H1 (cell line): ENCODE results near the gene LSM14B. TPM values are rescaled to one million over a fixed set of nuclear protein-coding genes. Genes with fewer than 3 reads are reported as not detected.
A peak's percentile ranks its signal among the peaks of the same experiment; 100 is the strongest.

Experiments
- CTCF ChIA-PET: fragments of 300-600 bp; sonication (Branson Sonifier 250); formaldehyde crosslinking; loops from one replicate; lab custom pipeline; 2021; ENCODE audit not compliant: partially characterized antibody; lab: Charles Lee
- POLR2A ChIA-PET: fragments of 300-600 bp; sonication (Branson Sonifier 250); formaldehyde crosslinking; loops from one replicate; lab custom pipeline; 2021; ENCODE audit warnings: inconsistent platforms; ENCODE audit not compliant: partially characterized antibody; lab: Charles Lee
- DNase-seq, 2 experiments: peaks; one replicate each; pipeline versions ENCODE4 v3.0.0 to v3.0.0-alpha.2; 2010 to 2022; ENCODE audit warnings: low spot score in 2 of 2, low read depth in 1 of 2, mixed read lengths in 1 of 2
- FAIRE-seq: peaks from 2 replicates; lab custom pipeline; 2011; peaks lifted over from hg19 to GRCh38; lab: Jason Lieb, UNC
- H2AFZ ChIP-seq: 2 replicates; pipeline ENCODE4 v1.8.1; 2012; ENCODE audit warnings: low read length, inconsistent platforms
- H2AK5ac ChIP-seq: 2 replicates; pipeline ENCODE4 v1.6.1; 2013; ENCODE audit warnings: low read depth, low read length
- H2BK120ac ChIP-seq: replicated peaks from 2 replicates; pipeline ENCODE3; 2013; ENCODE audit warnings: low read depth, low read length, inconsistent platforms
- H2BK12ac ChIP-seq: 2 replicates; pipeline ENCODE4 v1.6.1; 2013; ENCODE audit warnings: low read depth, low read length
- H2BK15ac ChIP-seq: 2 replicates; pipeline ENCODE4 v1.6.1; 2013; ENCODE audit warnings: low read length
- H2BK20ac ChIP-seq: 2 replicates; pipeline ENCODE4 v1.6.1; 2013; ENCODE audit warnings: low read length
- H2BK5ac ChIP-seq: 2 replicates; pipeline ENCODE4 v1.6.1; 2013; ENCODE audit warnings: low read depth, low read length
- H3K14ac ChIP-seq: 2 replicates; pipeline ENCODE4 v1.6.1; 2013; ENCODE audit warnings: inconsistent platforms; ENCODE audit not compliant: insufficient read length
- H3K18ac ChIP-seq: 2 replicates; pipeline ENCODE4 v1.6.1; 2013; ENCODE audit warnings: low read length; ENCODE audit errors: extremely low read depth
- H3K23ac ChIP-seq: 2 replicates; pipeline ENCODE4 v1.6.1; 2013; ENCODE audit warnings: inconsistent platforms; ENCODE audit not compliant: insufficient read length
- H3K23me2 ChIP-seq: 2 replicates; pipeline ENCODE4 v1.6.1; 2013; ENCODE audit warnings: low read depth, low read length
- H3K27ac ChIP-seq: 2 replicates; pipeline ENCODE4 v1.6.1; 2011; ENCODE audit warnings: low read depth, low read length, inconsistent platforms
- H3K27me3 ChIP-seq, 4 experiments: replicated peaks in 1 of 4; 1 replicate in 1 of 4; 2 replicates in 3 of 4; pipeline versions ENCODE4 v1.6.1 to v1.8.1; 2011 to 2013; ENCODE audit warnings: low read length in 3 of 4, mild to moderate bottlenecking in 3 of 4, inconsistent platforms in 2 of 4, mixed read lengths in 2 of 4, moderate library complexity in 1 of 4; ENCODE audit not compliant: control insufficient read depth in 3 of 4, insufficient read depth in 3 of 4; ENCODE audit errors: extremely low read depth in 1 of 4
- H3K36me3 ChIP-seq, 4 experiments: 2 replicates each; pipeline versions ENCODE4 v1.6.1 to v1.8.1; 2011 to 2013; ENCODE audit warnings: mild to moderate bottlenecking in 4 of 4, low read length in 3 of 4, moderate library complexity in 2 of 4, control low read depth in 1 of 4, inconsistent platforms in 1 of 4; ENCODE audit not compliant: insufficient read depth in 4 of 4, control insufficient read depth in 2 of 4
- H3K4ac ChIP-seq: replicated peaks from 2 replicates; pipeline ENCODE3; 2013; ENCODE audit warnings: low read length, low read depth, mixed read lengths, inconsistent platforms; ENCODE audit not compliant: insufficient read length
- H3K4me1 ChIP-seq, 4 experiments: replicated peaks in 1 of 4; 1 replicate in 1 of 4; 2 replicates in 3 of 4; pipeline versions ENCODE4 v1.6.1 to v1.8.1; 2011 to 2013; ENCODE audit warnings: low read length in 3 of 4, inconsistent platforms in 2 of 4, mixed read lengths in 1 of 4; ENCODE audit not compliant: insufficient read depth in 4 of 4, control insufficient read depth in 3 of 4
- H3K4me2 ChIP-seq, 2 experiments: 2 replicates each; pipeline versions ENCODE4 v1.6.1 to v1.8.1; 2011 to 2013; ENCODE audit warnings: low read depth in 2 of 2, low read length in 2 of 2, control low read depth in 1 of 2, inconsistent platforms in 1 of 2, mild to moderate bottlenecking in 1 of 2; ENCODE audit not compliant: insufficient read depth in 1 of 2
- H3K4me3 ChIP-seq, 4 experiments: fragments of 200-600, 300-600 bp in 1 of 4; sonication (generic), shearing (Covaris generic), sonication (Bioruptor Twin) in 1 of 4; 2 replicates each; pipeline versions ENCODE4 v1.5.1 to v1.8.1; 2011 to 2016; ENCODE audit warnings: low read length in 4 of 4, low read depth in 3 of 4, control low read depth in 2 of 4, inconsistent platforms in 2 of 4, mild to moderate bottlenecking in 2 of 4, mixed read lengths in 1 of 4, moderate library complexity in 1 of 4; ENCODE audit not compliant: insufficient read depth in 2 of 4; ENCODE audit errors: extremely low read depth in 1 of 4
- H3K56ac ChIP-seq: replicated peaks from 2 replicates; pipeline ENCODE3; 2013; ENCODE audit warnings: low read depth, mild to moderate bottlenecking, mixed read lengths, low read length, inconsistent platforms; ENCODE audit not compliant: insufficient read length
- H3K79me1 ChIP-seq: 2 replicates; pipeline ENCODE4 v1.6.1; 2013; ENCODE audit warnings: low read depth, low read length, control low read depth
- H3K79me2 ChIP-seq, 2 experiments: 2 replicates each; pipeline versions ENCODE4 v1.6.1 to v1.8.1; 2012 to 2013; ENCODE audit warnings: low read length in 2 of 2, mild to moderate bottlenecking in 2 of 2, inconsistent platforms in 1 of 2; ENCODE audit not compliant: insufficient read depth in 2 of 2, control insufficient read depth in 1 of 2
- H3K9ac ChIP-seq, 4 experiments: replicated peaks in 1 of 4; 1 replicate in 1 of 4; 2 replicates in 3 of 4; pipeline versions ENCODE4 v1.6.1 to v1.8.1; 2011 to 2013; ENCODE audit warnings: low read depth in 3 of 4, low read length in 3 of 4, control low read depth in 2 of 4, mild to moderate bottlenecking in 2 of 4, moderate library complexity in 2 of 4, inconsistent platforms in 1 of 4; ENCODE audit errors: extremely low read depth in 1 of 4
- H3K9me3 ChIP-seq, 2 experiments: 2 replicates each; pipeline versions ENCODE4 v1.6.1 to v1.8.1; 2012 to 2013; ENCODE audit warnings: mild to moderate bottlenecking in 2 of 2, moderate library complexity in 2 of 2, control low read depth in 1 of 2, inconsistent platforms in 1 of 2, low read depth in 1 of 2, low read length in 1 of 2, mixed read lengths in 1 of 2; ENCODE audit not compliant: insufficient read depth in 2 of 2
- H4K20me1 ChIP-seq, 2 experiments: replicated peaks in 1 of 2; 2 replicates each; pipeline versions ENCODE3 to v1.8.1; 2011 to 2013; ENCODE audit warnings: inconsistent platforms in 2 of 2, low read length in 2 of 2, mild to moderate bottlenecking in 1 of 2; ENCODE audit not compliant: insufficient read depth in 2 of 2, control insufficient read depth in 1 of 2
- H4K5ac ChIP-seq: 2 replicates; pipeline ENCODE4 v1.6.1; 2013; ENCODE audit warnings: low read length, low read depth, mixed read lengths, inconsistent platforms; ENCODE audit not compliant: insufficient read length
- H4K8ac ChIP-seq: 2 replicates; pipeline ENCODE4 v1.8.0; 2013; ENCODE audit warnings: mild to moderate bottlenecking, moderate library complexity, low read length, inconsistent platforms; ENCODE audit not compliant: insufficient read depth; ENCODE audit errors: extremely low read depth
- H4K91ac ChIP-seq: replicated peaks from 2 replicates; pipeline ENCODE3; 2013; ENCODE audit warnings: low read length, mixed read lengths, inconsistent platforms; ENCODE audit not compliant: insufficient read length
- MAX ChIP-seq: IDR thresholded peaks from 2 replicates; pipeline ENCODE4 v1.6.1; 2012; ENCODE audit warnings: inconsistent platforms
- POU5F1 ChIP-seq: IDR thresholded peaks from 2 replicates; pipeline ENCODE4 v1.6.1; 2011; ENCODE audit warnings: low read depth, mild to moderate bottlenecking, low read length, moderate library complexity
- RNF2 ChIP-seq: fragments of 200-900, 300-1000 bp; sonication (generic); IDR thresholded peaks from 2 replicates; pipeline ENCODE4 v1.7.1; 2016; ENCODE audit warnings: borderline replicate concordance, low read depth, mild to moderate bottlenecking, antibody characterized with exemption, low read length; ENCODE audit not compliant: poor library complexity, severe bottlenecking; ENCODE audit errors: missing control alignments
- SUZ12 ChIP-seq: fragments of 200-600 bp; sonication (generic); IDR thresholded peaks from 2 replicates; pipeline ENCODE4 v1.6.1; 2012; ENCODE audit warnings: mild to moderate bottlenecking, inconsistent platforms, low read length, moderate library complexity, mixed read lengths
- TAF1 ChIP-seq: IDR thresholded peaks from 2 replicates; pipeline ENCODE4 v1.6.1; 2011; ENCODE audit warnings: mild to moderate bottlenecking, low read depth, low read length
- USF2 ChIP-seq: IDR thresholded peaks from 2 replicates; pipeline ENCODE4 v1.6.1; 2011; ENCODE audit warnings: low read length, improper control_type of control experiment
- WGBS, 2 experiments: shearing (Covaris generic) in 1 of 2; methylation state at CpG; one replicate each; pipeline versions ENCODE4 v1.1.6 to v1.1.7; 2013 to 2015; ENCODE audit warnings: low lambda C conversion rate in 2 of 2, mixed read lengths in 2 of 2, inconsistent platforms in 1 of 2, low coverage in 1 of 2, missing lambda C conversion rate in 1 of 2; ENCODE audit not compliant: insufficient replicate concordance in 2 of 2, insufficient coverage in 1 of 2, insufficient read length in 1 of 2; ENCODE audit errors: extremely low coverage in 1 of 2, missing lambda C conversion rate in 1 of 2; 5-methylcytosine and 5-hydroxymethylcytosine counted together
- polyA plus RNA-seq, 7 experiments: library from polyadenylated mRNA; depleted of rRNA in 3 of 7; stranded (reverse) in 5 of 7; unstranded in 2 of 7; fragments of >200 nt in 5 of 7; fragments of 200-250 nt in 2 of 7; gene quantifications; 1 replicate in 5 of 7; 2 replicates in 1 of 7; 4 replicates in 1 of 7; pipeline versions ENCODE4 v1.2.1 to v1.2.3, GENCODE V29; 2011 to 2013; ENCODE audit warnings: missing spikeins in 2 of 7, mixed read lengths in 2 of 7
- total RNA-seq: library from RNA; stranded (reverse); fragmentation: NEBNext Ultra II Directional; extraction: Animal tissue kit (Norgen Biotek cat#: 25700); gene quantifications from 2 replicates; pipeline ENCODE4 v1.2.1, GENCODE V29; 2021
- TF ChIP-seq, protein P1 (sequence below), 3 experiments: IDR thresholded peaks; 1 replicate in 2 of 3; 2 replicates in 1 of 3; pipeline versions ENCODE4 v1.5.1 to v1.6.1; 2011; ENCODE audit warnings: low read length in 3 of 3, mild to moderate bottlenecking in 3 of 3, inconsistent platforms in 2 of 3, low read depth in 1 of 3, moderate library complexity in 1 of 3; ENCODE audit not compliant: insufficient read depth in 1 of 3; ENCODE audit errors: control extremely low read depth in 1 of 3

LSM14B gene
- total and polyA plus RNA-seq, 2 of the 8 experiments (the other 6 are each of a cell fraction or from before 2014, with no cell fraction given): 58.3 to 65.6 TPM

- Histone ChIP-seq H2BK20ac (no peak overlapping the region), H3K14ac (no peak overlapping the region), H3K23ac (no peak overlapping the region), H4K91ac (no peak overlapping the region), H3K79me2 (no peaks in the 10 kb centered on the region), H3K4me1 (no peaks in the 10 kb centered on the region; a peak in 1 of 7 replicates), H3K56ac (no peak overlapping the region), H3K9me3 (peaks cover 7 to 22% of the 10 kb centered on the region in 2 experiments), H2AK5ac (no peak overlapping the region), H4K20me1 (no peaks in the 10 kb centered on the region), H3K4me2 (no peak overlapping the region), H3K27me3 (peaks cover 0 to 3% (median under 1%) of the 10 kb centered on the region in 4 experiments; a peak in 2 of 7 replicates), H4K5ac (no peak overlapping the region), H3K9ac (no peak overlapping the region), H2BK12ac (no peak overlapping the region), H4K8ac (0 out of 2 replicates have a peak overlapping the region, but pooled peaks have one; percentile 14), H2BK120ac (no peak overlapping the region), H3K36me3 (no peaks in the 10 kb centered on the region), H3K18ac (no peak overlapping the region), H2BK15ac (no peak overlapping the region), H3K4me3 (no peak overlapping the region), H3K23me2 (peaks cover 4% of the 10 kb centered on the region; the same call in 1 of the 2 replicates), H2AFZ (no peak overlapping the region), H3K4ac (no peak overlapping the region), H2BK5ac (no peak overlapping the region), H3K79me1 (no peaks in the 10 kb centered on the region), H3K27ac (no peak overlapping the region)
- WGBS, 2 experiments: 91% methylated on average over 21 of the region's 21 CpGs; no CpG with 5 or more reads in 1 of the 2 experiments
- no peak for DNase-seq
- ChIA-PET POLR2A (interaction anchor here (0.6 to 4.4 kb wide), 4 partner anchors 18 to 207 kb away, joined by 3 to 30 read pairs (median 6); partner anchors contain the start of gene LSM14B), CTCF (interaction anchor here (1.0 to 1.3 kb wide), 4 partner anchors 11 to 93 kb away, joined by 3 to 4 read pairs (median 3); no protein-coding TSS in a partner anchor)
- FAIRE-seq: no peak
- TF ChIP-seq USF2: no peak
- TF ChIP-seq POU5F1: no peak
- no peak for TF ChIP-seq SUZ12
- TF ChIP-seq MAX: no peak
- no peak for TF ChIP-seq TAF1
- TF ChIP-seq, protein P1, sequence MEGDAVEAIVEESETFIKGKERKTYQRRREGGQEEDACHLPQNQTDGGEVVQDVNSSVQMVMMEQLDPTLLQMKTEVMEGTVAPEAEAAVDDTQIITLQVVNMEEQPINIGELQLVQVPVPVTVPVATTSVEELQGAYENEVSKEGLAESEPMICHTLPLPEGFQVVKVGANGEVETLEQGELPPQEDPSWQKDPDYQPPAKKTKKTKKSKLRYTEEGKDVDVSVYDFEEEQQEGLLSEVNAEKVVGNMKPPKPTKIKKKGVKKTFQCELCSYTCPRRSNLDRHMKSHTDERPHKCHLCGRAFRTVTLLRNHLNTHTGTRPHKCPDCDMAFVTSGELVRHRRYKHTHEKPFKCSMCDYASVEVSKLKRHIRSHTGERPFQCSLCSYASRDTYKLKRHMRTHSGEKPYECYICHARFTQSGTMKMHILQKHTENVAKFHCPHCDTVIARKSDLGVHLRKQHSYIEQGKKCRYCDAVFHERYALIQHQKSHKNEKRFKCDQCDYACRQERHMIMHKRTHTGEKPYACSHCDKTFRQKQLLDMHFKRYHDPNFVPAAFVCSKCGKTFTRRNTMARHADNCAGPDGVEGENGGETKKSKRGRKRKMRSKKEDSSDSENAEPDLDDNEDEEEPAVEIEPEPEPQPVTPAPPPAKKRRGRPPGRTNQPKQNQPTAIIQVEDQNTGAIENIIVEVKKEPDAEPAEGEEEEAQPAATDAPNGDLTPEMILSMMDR (IDR thresholded peaks at IDR 0.05; ENCODE audit: control extremely low read depth in 1 of 3, insufficient read depth in 1 of 3, low read depth in 1 of 3, low read length in 3 of 3): no peak
- TF ChIP-seq RNF2: no peak
Observed at GRCh38 chr20:62103508-62104233, 18.6 kb upstream of the LSM14B start.
